OCI-LY1 (cell line): ENCODE results near the gene SAA2.

ENCODE experiments used
- H2AFZ ChIP-seq: fragments of 200-600 bp; sonication (generic), shearing (Covaris generic); 2 replicates; pipeline ENCODE4 v1.6.0; 2014; ENCODE audit warnings: antibody characterized with exemption, mild to moderate bottlenecking, low read length
- H3F3A ChIP-seq: fragments of 200-600 bp; sonication (generic), shearing (Covaris generic); 2 replicates; pipeline ENCODE4 v1.6.0; 2014; ENCODE audit warnings: mild to moderate bottlenecking, antibody characterized with exemption, low read length, moderate library complexity; ENCODE audit not compliant: insufficient read depth
- H3K27ac ChIP-seq: fragments of 200-600 bp; sonication (generic); 2 replicates; pipeline ENCODE4 v1.5.1; 2014; ENCODE audit warnings: low read length, mixed run types, mild to moderate bottlenecking, low read depth; ENCODE audit not compliant: poor library complexity, severe bottlenecking
- H3K27me3 ChIP-seq: fragments of 200-600 bp; sonication (generic); 2 replicates; pipeline ENCODE4 v1.6.0; 2014; ENCODE audit warnings: antibody characterized with exemption, mild to moderate bottlenecking, low read length, moderate library complexity; ENCODE audit not compliant: insufficient read depth
- H3K36me3 ChIP-seq: fragments of 200-600 bp; sonication (generic); 2 replicates; pipeline ENCODE4 v1.6.1; 2014; ENCODE audit warnings: mild to moderate bottlenecking, antibody characterized with exemption, low read length, moderate library complexity, mixed read lengths; ENCODE audit not compliant: insufficient read depth
- H3K4me1 ChIP-seq: fragments of 200-600 bp; sonication (generic); 2 replicates; pipeline ENCODE4 v1.5.1; 2014; ENCODE audit warnings: mild to moderate bottlenecking, low read length, moderate library complexity; ENCODE audit not compliant: insufficient read depth, severe bottlenecking
- H3K4me2 ChIP-seq: fragments of 200-600 bp; sonication (generic), shearing (Covaris generic); 2 replicates; pipeline ENCODE4 v1.6.1; 2014; ENCODE audit warnings: low read length
- H3K4me3 ChIP-seq: fragments of 200-600 bp; sonication (generic); 2 replicates; pipeline ENCODE4 v1.5.1; 2014; ENCODE audit warnings: low read length, low read depth, mild to moderate bottlenecking, mixed read lengths; ENCODE audit not compliant: poor library complexity, severe bottlenecking
- H3K79me2 ChIP-seq: fragments of 200-600 bp; shearing (Covaris generic); 2 replicates; pipeline ENCODE4 v1.6.1; 2016; ENCODE audit warnings: mixed run types, low read length, mixed read lengths; ENCODE audit not compliant: insufficient read depth
- H3K9ac ChIP-seq: fragments of 200-600 bp; sonication (generic), shearing (Covaris generic); 2 replicates; pipeline ENCODE4 v1.6.1; 2014; ENCODE audit warnings: mild to moderate bottlenecking, low read length, mixed read lengths
- H3K9me2 ChIP-seq: fragments of 200-600 bp; sonication (generic), shearing (Covaris generic); 2 replicates; pipeline ENCODE4 v1.6.1; 2014; ENCODE audit warnings: low read depth, mild to moderate bottlenecking, low read length, mixed read lengths
- H3K9me3 ChIP-seq: fragments of 200-600 bp; shearing (Covaris generic); 2 replicates; pipeline ENCODE4 v1.6.1; 2014; ENCODE audit warnings: low read length, mixed read lengths
- H4K20me1 ChIP-seq: fragments of 200-600 bp; sonication (generic), shearing (Covaris generic); 2 replicates; pipeline ENCODE4 v1.6.0; 2016; ENCODE audit warnings: mild to moderate bottlenecking, low read length; ENCODE audit not compliant: insufficient read depth
- EZH2 ChIP-seq: fragments of 200-600 bp; sonication (generic), shearing (Covaris generic); IDR thresholded peaks from 2 replicates; pipeline ENCODE4 v1.8.0; 2017; ENCODE audit warnings: borderline replicate concordance, mixed run types, mild to moderate bottlenecking, antibody characterized with exemption, low read length, moderate library complexity, mixed read lengths
- TF ChIP-seq, protein P1 (sequence below): fragments of 200-600 bp; sonication (generic), shearing (Covaris generic); IDR thresholded peaks from 2 replicates; pipeline ENCODE4 v1.5.1; 2017; ENCODE audit warnings: mild to moderate bottlenecking, antibody characterized with exemption, low read length, moderate library complexity, mixed read lengths

SAA2 gene

DNA sequence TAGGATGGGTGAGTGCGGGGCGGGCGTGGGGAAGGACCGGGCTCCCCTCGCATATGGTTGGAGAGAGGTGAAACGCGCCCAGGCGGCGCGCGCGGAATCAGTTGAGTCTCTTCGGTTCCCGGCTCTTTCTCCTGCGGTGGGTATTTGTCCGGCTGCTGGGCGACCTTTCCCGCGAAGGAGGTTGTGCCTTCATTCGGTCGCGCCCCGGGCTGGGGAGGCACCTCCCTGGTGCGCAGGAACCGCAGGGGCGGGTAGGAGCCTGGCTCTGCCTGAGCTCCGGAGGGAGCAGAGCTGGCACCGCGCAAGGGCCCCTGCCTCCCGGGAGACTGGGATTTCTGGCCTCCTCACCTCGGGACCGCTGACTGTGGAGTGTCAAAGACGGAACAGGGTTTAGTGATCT, 39.4 kb downstream of the SAA2 start:
- Histone ChIP-seq H3K27me3 (no peaks in the 10 kb centered on the region; the same call in 1 of the 2 replicates), H3K9ac (no peak overlapping the region), H3K27ac (no peak overlapping the region), H3K9me2 (no peaks in the 10 kb centered on the region), H2AFZ (no peak overlapping the region), H3K4me2 (no peak overlapping the region), H3K79me2 (no peaks in the 10 kb centered on the region), H3K9me3 (no peaks in the 10 kb centered on the region), H3K36me3 (no peaks in the 10 kb centered on the region), H3K4me3 (no peak overlapping the region), H3K4me1 (no peaks in the 10 kb centered on the region), H4K20me1 (no peaks in the 10 kb centered on the region), H3F3A (no peaks in the 10 kb centered on the region)
- no peak for TF ChIP-seq EZH2
- TF ChIP-seq, protein P1, sequence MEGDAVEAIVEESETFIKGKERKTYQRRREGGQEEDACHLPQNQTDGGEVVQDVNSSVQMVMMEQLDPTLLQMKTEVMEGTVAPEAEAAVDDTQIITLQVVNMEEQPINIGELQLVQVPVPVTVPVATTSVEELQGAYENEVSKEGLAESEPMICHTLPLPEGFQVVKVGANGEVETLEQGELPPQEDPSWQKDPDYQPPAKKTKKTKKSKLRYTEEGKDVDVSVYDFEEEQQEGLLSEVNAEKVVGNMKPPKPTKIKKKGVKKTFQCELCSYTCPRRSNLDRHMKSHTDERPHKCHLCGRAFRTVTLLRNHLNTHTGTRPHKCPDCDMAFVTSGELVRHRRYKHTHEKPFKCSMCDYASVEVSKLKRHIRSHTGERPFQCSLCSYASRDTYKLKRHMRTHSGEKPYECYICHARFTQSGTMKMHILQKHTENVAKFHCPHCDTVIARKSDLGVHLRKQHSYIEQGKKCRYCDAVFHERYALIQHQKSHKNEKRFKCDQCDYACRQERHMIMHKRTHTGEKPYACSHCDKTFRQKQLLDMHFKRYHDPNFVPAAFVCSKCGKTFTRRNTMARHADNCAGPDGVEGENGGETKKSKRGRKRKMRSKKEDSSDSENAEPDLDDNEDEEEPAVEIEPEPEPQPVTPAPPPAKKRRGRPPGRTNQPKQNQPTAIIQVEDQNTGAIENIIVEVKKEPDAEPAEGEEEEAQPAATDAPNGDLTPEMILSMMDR = no peak

DNA sequence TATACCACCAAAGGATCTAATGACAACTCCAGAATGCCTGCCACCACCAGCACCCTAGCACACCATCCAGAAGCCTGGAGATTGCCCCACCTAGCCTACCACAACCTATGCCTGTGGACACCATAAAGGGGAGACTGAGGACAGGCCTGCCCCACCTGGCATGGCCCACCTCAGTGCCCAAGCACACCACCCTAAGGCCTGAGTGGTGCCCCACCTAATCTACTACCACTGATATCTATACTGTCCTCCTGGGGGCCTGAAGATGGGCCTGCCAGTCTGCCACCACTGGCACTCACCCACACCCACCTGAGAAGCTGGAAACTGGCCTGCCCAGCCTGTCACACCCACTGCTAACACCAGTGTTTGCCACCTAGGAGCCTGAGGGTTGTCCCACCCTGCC, 43.7 kb downstream of the SAA2 start:
- H3K9me2 ChIP-seq = no peaks in the 10 kb centered on the region
- no peak overlapping the region for H3K4me3 ChIP-seq
- no peaks in the 10 kb centered on the region for H3K79me2 ChIP-seq
- TF ChIP-seq EZH2 = no peak
- TF ChIP-seq, protein P1 = no peak
- no peak overlapping the region for H3K27ac ChIP-seq
- H3K27me3 ChIP-seq = no peaks in the 10 kb centered on the region; the same call in 1 of the 2 replicates
- no peaks in the 10 kb centered on the region for H3K9me3 ChIP-seq
- H3K36me3 ChIP-seq = no peaks in the 10 kb centered on the region
- H3F3A ChIP-seq = no peaks in the 10 kb centered on the region
- no peak overlapping the region for H3K4me2 ChIP-seq
- no peak overlapping the region for H2AFZ ChIP-seq
- H3K4me1 ChIP-seq = no peaks in the 10 kb centered on the region
- no peaks in the 10 kb centered on the region for H4K20me1 ChIP-seq
- no peak overlapping the region for H3K9ac ChIP-seq

DNA sequence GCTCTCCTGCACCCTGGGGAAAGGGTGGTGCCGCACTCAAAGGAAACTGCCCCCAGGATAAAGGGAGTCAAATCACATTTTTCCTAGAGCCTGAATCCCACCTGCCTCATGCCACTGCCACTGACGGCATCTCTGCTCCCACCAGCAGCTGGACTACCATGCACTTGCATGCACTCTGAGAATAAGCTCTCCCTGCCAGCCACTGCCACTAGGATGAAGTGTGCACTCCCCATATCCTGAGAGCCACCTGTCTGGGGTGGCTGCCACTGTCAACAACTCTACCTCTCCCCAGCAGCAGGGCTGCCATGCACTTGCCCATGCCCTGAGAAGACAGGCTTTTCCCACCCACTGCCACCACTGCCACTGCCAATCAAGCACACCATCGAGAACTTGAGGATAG, 44.2 kb downstream of the SAA2 start:
- Histone ChIP-seq H3K4me2 (no peak overlapping the region), H3K9ac (no peak overlapping the region), H3F3A (no peaks in the 10 kb centered on the region), H3K27ac (no peak overlapping the region), H3K36me3 (no peaks in the 10 kb centered on the region), H3K27me3 (no peaks in the 10 kb centered on the region; the same call in 1 of the 2 replicates), H3K4me3 (no peak overlapping the region), H4K20me1 (no peaks in the 10 kb centered on the region), H3K4me1 (no peaks in the 10 kb centered on the region), H3K79me2 (no peaks in the 10 kb centered on the region), H3K9me2 (no peaks in the 10 kb centered on the region), H2AFZ (no peak overlapping the region), H3K9me3 (no peaks in the 10 kb centered on the region)
- TF ChIP-seq, protein P1 = no peak
- TF ChIP-seq EZH2 = no peak
